K562 (cell line): ENCODE data around the gene METAP2. TPM values are rescaled to one million over a fixed set of nuclear protein-coding genes. Genes with fewer than 3 reads are reported as not detected.

ENCODE experiments used
- AFF4 ChIP-seq: sonication (generic); formaldehyde crosslinking; IDR thresholded peaks from 2 replicates; pipeline ENCODE4 v1.8.0; 2023; ENCODE audit warnings: mild to moderate bottlenecking, missing genetic modification reagents
- BRF2 ChIP-seq: IDR thresholded peaks from 3 replicates; pipeline ENCODE4 v1.6.1; 2011; ENCODE audit warnings: borderline replicate concordance, mild to moderate bottlenecking; ENCODE audit not compliant: insufficient read length, insufficient read depth
- ETS1 ChIP-seq: conservative IDR thresholded peaks from 2 replicates; pipeline ENCODE4 v1.6.1; 2011; ENCODE audit warnings: low read depth, mild to moderate bottlenecking, low read length; ENCODE audit not compliant: control insufficient read depth
- NKRF ChIP-seq: fragments of 450-650 bp; IDR thresholded peaks from 2 replicates; pipeline ENCODE4 v1.6.1; 2016; ENCODE audit warnings: borderline replicate concordance
- SAP30 ChIP-seq: fragments of 200-600 bp; sonication (generic); IDR thresholded peaks from 2 replicates; pipeline ENCODE4 v1.6.1; 2012; ENCODE audit warnings: borderline replicate concordance, low read depth, mild to moderate bottlenecking, moderate library complexity, low read length, control low read depth, inconsistent platforms; ENCODE audit not compliant: insufficient read depth, poor library complexity, severe bottlenecking
- ZNF134 ChIP-seq: fragments of 250-450 bp; sonication (Bioruptor Pico); conservative IDR thresholded peaks from 2 replicates; pipeline ENCODE4 v1.4.0; 2020
- ZNF165 ChIP-seq: fragments of 250-450 bp; sonication (Bioruptor Pico); IDR thresholded peaks from 2 replicates; pipeline ENCODE4 v1.4.0; 2020; ENCODE audit warnings: borderline replicate concordance
- polyA plus RNA-seq, 8 experiments: library from polyadenylated mRNA; depleted of rRNA in 4 of 8; stranded (reverse) in 5 of 8; unstranded in 3 of 8; fragments of >200 nt; fragmentation: Nextera tagmentation in 2 of 8; fragmentation: Illumina TruSeq in 1 of 8; extraction: Ambion mirVana in 2 of 8; extraction: Trizol in 1 of 8; gene quantifications; 2 replicates each; pipeline versions ENCODE4 v1.2.1 to v1.2.3, GENCODE V29; 2011 to 2014; ENCODE audit warnings: inconsistent platforms in 1 of 8, missing spikeins in 1 of 8
- total RNA-seq, 7 experiments: library from RNA; depleted of rRNA in 6 of 7; stranded (reverse); fragments of >200 nt in 6 of 7; fragmentation: Illumina TruSeq in 2 of 7; extraction: Trizol in 2 of 7; gene quantifications; 2 replicates each; pipeline versions ENCODE4 v1.2.1 to v1.2.3, GENCODE V29; 2011 to 2021; ENCODE audit warnings: low replicate concordance in 1 of 7

Gene METAP2
- total and polyA plus RNA-seq, 9 of the 15 experiments (the other 6 are each of a cell fraction or from before 2014, with no cell fraction given), result 75.5 to 205 (median 164) TPM

- TF ChIP-seq AFF4 (CRISPR knock-in tag) (0 out of 2 replicates have a peak, but pooled peaks have one; percentile 3), ZNF165 (no peak), SAP30 (peak; percentile 8), BRF2 (no peak), ETS1 (peak; percentile 33; the same call in 1 of the 2 replicates), NKRF (peak; percentile 29; the same call in 1 of the 2 replicates), ZNF134 (CRISPR knock-in tag) (no peak)
- TF ChIP-seq, all 486 proteins: peak for 10
These were observed 657 bp downstream of the METAP2 start (continued) for GRCh38 chr12:95474660-95474958.
